Measurements from ENCODE around the gene KCNMA1.

KCNMA1 gene

GRCh38 chr10:77552252-77552651 is 85.4 kb downstream of the KCNMA1 start:
- Histone ChIP-seq H3K9me3 (ENCODE audit: insufficient read depth, low read depth, low read length) (no peaks in the 10 kb centered on the region), H3K27me3 (ENCODE audit: insufficient read depth, low read length) (no peaks in the 10 kb centered on the region), H3K4me1 (ENCODE audit: insufficient read depth, low read length) (no peaks in the 10 kb centered on the region), H3K4me3 (ENCODE audit: low read length) (no peak overlapping the region), H3K27ac (ENCODE audit: low read depth, low read length) (no peak overlapping the region), H3K9ac (ENCODE audit: low read depth, low read length) (no peak overlapping the region), H3K36me3 (ENCODE audit: insufficient read depth, low read length) (no peaks in the 10 kb centered on the region)
- 100% methylated on average over 1 of the region's 1 CpG for WGBS

GRCh38 chr10:77550378-77550777 is 87.2 kb downstream of the KCNMA1 start:
- H3K36me3 ChIP-seq (ENCODE audit: insufficient read depth, low read length) = no peaks in the 10 kb centered on the region
- no peaks in the 10 kb centered on the region for H3K27me3 ChIP-seq (ENCODE audit: insufficient read depth, low read length)
- no peak overlapping the region for H3K27ac ChIP-seq (ENCODE audit: low read depth, low read length)
- H3K4me1 ChIP-seq (ENCODE audit: insufficient read depth, low read length) = no peaks in the 10 kb centered on the region
- no peak overlapping the region for H3K9ac ChIP-seq (ENCODE audit: low read depth, low read length)
- H3K4me3 ChIP-seq (ENCODE audit: low read length) = no peak overlapping the region
- WGBS = 78% methylated on average over 10 of the region's 10 CpGs
- no peaks in the 10 kb centered on the region for H3K9me3 ChIP-seq (ENCODE audit: insufficient read depth, low read depth, low read length)

- WGBS = 88% methylated on average over 1 of the region's 1 CpG
- no peak overlapping the region for H3K4me3 ChIP-seq (ENCODE audit: low read length)
- no peaks in the 10 kb centered on the region for H3K27me3 ChIP-seq (ENCODE audit: insufficient read depth, low read length)
- no peak overlapping the region for H3K27ac ChIP-seq (ENCODE audit: low read depth, low read length)
- no peaks in the 10 kb centered on the region for H3K9me3 ChIP-seq (ENCODE audit: insufficient read depth, low read depth, low read length)
- H3K9ac ChIP-seq (ENCODE audit: low read depth, low read length) = no peak overlapping the region
- H3K4me1 ChIP-seq (ENCODE audit: insufficient read depth, low read length) = no peaks in the 10 kb centered on the region
- no peaks in the 10 kb centered on the region for H3K36me3 ChIP-seq (ENCODE audit: insufficient read depth, low read length)
Measured at GRCh38 chr10:77548671-77549070, 88.9 kb downstream of the KCNMA1 start.

- Histone ChIP-seq H3K4me1 (ENCODE audit: insufficient read depth, low read length) (no peaks in the 10 kb centered on the region), H3K4me3 (ENCODE audit: low read length) (no peak overlapping the region), H3K36me3 (ENCODE audit: insufficient read depth, low read length) (no peaks in the 10 kb centered on the region), H3K27ac (ENCODE audit: low read depth, low read length) (no peak overlapping the region), H3K9me3 (ENCODE audit: insufficient read depth, low read depth, low read length) (no peaks in the 10 kb centered on the region), H3K27me3 (ENCODE audit: insufficient read depth, low read length) (no peaks in the 10 kb centered on the region), H3K9ac (ENCODE audit: low read depth, low read length) (no peak overlapping the region)
- 97% methylated on average over 3 of the region's 3 CpGs for WGBS
Measured at GRCh38 chr10:77548157-77548556, 89.5 kb downstream of the KCNMA1 start.

GRCh38 chr10:77547307-77548050 is 90.1 kb downstream of the KCNMA1 start:
- Histone ChIP-seq H3K9me3 (ENCODE audit: insufficient read depth, low read depth, low read length) (no peaks in the 10 kb centered on the region), H3K36me3 (ENCODE audit: insufficient read depth, low read length) (no peaks in the 10 kb centered on the region), H3K9ac (ENCODE audit: low read depth, low read length) (no peak overlapping the region), H3K27ac (ENCODE audit: low read depth, low read length) (no peak overlapping the region), H3K4me3 (ENCODE audit: low read length) (no peak overlapping the region), H3K4me1 (ENCODE audit: insufficient read depth, low read length) (no peaks in the 10 kb centered on the region), H3K27me3 (ENCODE audit: insufficient read depth, low read length) (no peaks in the 10 kb centered on the region)
- 96% methylated on average over 5 of the region's 5 CpGs for WGBS

GRCh38 chr10:77546042-77546441 is 91.6 kb downstream of the KCNMA1 start:
- H3K4me3 ChIP-seq (ENCODE audit: low read length) = no peak overlapping the region
- no peak overlapping the region for H3K27ac ChIP-seq (ENCODE audit: low read depth, low read length)
- no peak overlapping the region for H3K9ac ChIP-seq (ENCODE audit: low read depth, low read length)
- no peaks in the 10 kb centered on the region for H3K4me1 ChIP-seq (ENCODE audit: insufficient read depth, low read length)
- 94% methylated on average over 1 of the region's 1 CpG for WGBS
- H3K36me3 ChIP-seq (ENCODE audit: insufficient read depth, low read length) = no peaks in the 10 kb centered on the region
- 0 out of 2 replicates have a peak, but pooled peaks cover 1% of the 10 kb centered on the region for H3K9me3 ChIP-seq (ENCODE audit: insufficient read depth, low read depth, low read length)
- no peaks in the 10 kb centered on the region for H3K27me3 ChIP-seq (ENCODE audit: insufficient read depth, low read length)

- H3K27ac ChIP-seq (ENCODE audit: low read depth, low read length) = no peak overlapping the region
- no peaks in the 10 kb centered on the region for H3K36me3 ChIP-seq (ENCODE audit: insufficient read depth, low read length)
- H3K27me3 ChIP-seq (ENCODE audit: insufficient read depth, low read length) = no peaks in the 10 kb centered on the region
- 91% methylated on average over 7 of the region's 7 CpGs for WGBS
- H3K9me3 ChIP-seq (ENCODE audit: insufficient read depth, low read depth, low read length) = 0 out of 2 replicates have a peak, but pooled peaks cover 4% of the 10 kb centered on the region
- no peak overlapping the region for H3K4me3 ChIP-seq (ENCODE audit: low read length)
- H3K9ac ChIP-seq (ENCODE audit: low read depth, low read length) = no peak overlapping the region
- H3K4me1 ChIP-seq (ENCODE audit: insufficient read depth, low read length) = no peaks in the 10 kb centered on the region
Measured at GRCh38 chr10:77545585-77545984, 92.0 kb downstream of the KCNMA1 start.

GRCh38 chr10:77544617-77545016 is 93.0 kb downstream of the KCNMA1 start:
- Histone ChIP-seq H3K4me1 (ENCODE audit: insufficient read depth, low read length) (no peaks in the 10 kb centered on the region), H3K27me3 (ENCODE audit: insufficient read depth, low read length) (no peaks in the 10 kb centered on the region), H3K4me3 (ENCODE audit: low read length) (no peak overlapping the region), H3K9ac (ENCODE audit: low read depth, low read length) (no peak overlapping the region), H3K9me3 (ENCODE audit: insufficient read depth, low read depth, low read length) (0 out of 2 replicates have a peak, but pooled peaks cover 4% of the 10 kb centered on the region), H3K27ac (ENCODE audit: low read depth, low read length) (no peak overlapping the region), H3K36me3 (ENCODE audit: insufficient read depth, low read length) (no peaks in the 10 kb centered on the region)
- 89% methylated on average over 1 of the region's 1 CpG for WGBS

GRCh38 chr10:77542710-77543259 is 94.8 kb downstream of the KCNMA1 start:
- Histone ChIP-seq H3K27me3 (ENCODE audit: insufficient read depth, low read length) (no peaks in the 10 kb centered on the region), H3K4me3 (ENCODE audit: low read length) (no peak overlapping the region), H3K27ac (ENCODE audit: low read depth, low read length) (no peak overlapping the region), H3K4me1 (ENCODE audit: insufficient read depth, low read length) (no peaks in the 10 kb centered on the region), H3K9me3 (ENCODE audit: insufficient read depth, low read depth, low read length) (0 out of 2 replicates have a peak, but pooled peaks cover 4% of the 10 kb centered on the region), H3K9ac (ENCODE audit: low read depth, low read length) (no peak overlapping the region), H3K36me3 (ENCODE audit: insufficient read depth, low read length) (no peaks in the 10 kb centered on the region)
- WGBS = 93% methylated on average over 1 of the region's 2 CpGs

- Histone ChIP-seq H3K27ac (ENCODE audit: low read depth, low read length) (no peak overlapping the region), H3K4me3 (ENCODE audit: low read length) (no peak overlapping the region), H3K9me3 (ENCODE audit: insufficient read depth, low read depth, low read length) (0 out of 2 replicates have a peak, but pooled peaks cover 4% of the 10 kb centered on the region), H3K9ac (ENCODE audit: low read depth, low read length) (no peak overlapping the region), H3K36me3 (ENCODE audit: insufficient read depth, low read length) (no peaks in the 10 kb centered on the region), H3K4me1 (ENCODE audit: insufficient read depth, low read length) (no peaks in the 10 kb centered on the region), H3K27me3 (ENCODE audit: insufficient read depth, low read length) (no peaks in the 10 kb centered on the region)
Measured at GRCh38 chr10:77541944-77542343, 95.7 kb downstream of the KCNMA1 start.

GRCh38 chr10:77541247-77541646 is 96.4 kb downstream of the KCNMA1 start:
- Histone ChIP-seq H3K27ac (ENCODE audit: low read depth, low read length) (no peak overlapping the region), H3K9me3 (ENCODE audit: insufficient read depth, low read depth, low read length) (0 out of 2 replicates have a peak, but pooled peaks cover 4% of the 10 kb centered on the region), H3K9ac (ENCODE audit: low read depth, low read length) (no peak overlapping the region), H3K4me3 (ENCODE audit: low read length) (no peak overlapping the region), H3K4me1 (ENCODE audit: insufficient read depth, low read length) (no peaks in the 10 kb centered on the region), H3K36me3 (ENCODE audit: insufficient read depth, low read length) (no peaks in the 10 kb centered on the region), H3K27me3 (ENCODE audit: insufficient read depth, low read length) (no peaks in the 10 kb centered on the region)
- no CpG with 5 or more reads among the region's 1 CpG for WGBS

Measured in HUES64 (cell line).